GM12801 (cell line): ENCODE measurements around the gene MAP2.

Experiments
- TF ChIP-seq, protein P1 (sequence below): IDR thresholded peaks from one replicate; pipeline ENCODE4 v1.5.1; 2011; ENCODE audit warnings: control low read depth; ENCODE audit not compliant: insufficient read length; ENCODE audit errors: extremely low read depth

Gene MAP2

DNA sequence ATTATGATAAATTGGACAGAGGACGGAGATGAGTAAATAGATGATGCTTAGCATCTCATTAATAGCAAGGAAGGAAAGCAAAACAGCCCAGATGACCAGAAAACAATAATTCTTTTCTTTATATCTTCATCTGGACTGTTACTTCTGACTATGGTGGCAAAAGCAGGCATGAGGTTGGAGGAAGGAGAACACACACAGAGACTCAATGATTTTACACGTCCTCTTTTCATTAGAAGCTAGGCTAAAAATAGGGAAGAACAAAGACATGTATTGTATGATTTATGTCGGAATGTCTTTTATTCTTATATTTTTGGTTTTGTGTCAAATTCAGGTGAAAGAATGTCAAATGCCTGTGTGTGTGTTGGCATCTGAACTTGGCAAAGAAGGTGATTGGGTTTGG is 137.1 kb downstream of the MAP2 start:
- TF ChIP-seq, protein P1, sequence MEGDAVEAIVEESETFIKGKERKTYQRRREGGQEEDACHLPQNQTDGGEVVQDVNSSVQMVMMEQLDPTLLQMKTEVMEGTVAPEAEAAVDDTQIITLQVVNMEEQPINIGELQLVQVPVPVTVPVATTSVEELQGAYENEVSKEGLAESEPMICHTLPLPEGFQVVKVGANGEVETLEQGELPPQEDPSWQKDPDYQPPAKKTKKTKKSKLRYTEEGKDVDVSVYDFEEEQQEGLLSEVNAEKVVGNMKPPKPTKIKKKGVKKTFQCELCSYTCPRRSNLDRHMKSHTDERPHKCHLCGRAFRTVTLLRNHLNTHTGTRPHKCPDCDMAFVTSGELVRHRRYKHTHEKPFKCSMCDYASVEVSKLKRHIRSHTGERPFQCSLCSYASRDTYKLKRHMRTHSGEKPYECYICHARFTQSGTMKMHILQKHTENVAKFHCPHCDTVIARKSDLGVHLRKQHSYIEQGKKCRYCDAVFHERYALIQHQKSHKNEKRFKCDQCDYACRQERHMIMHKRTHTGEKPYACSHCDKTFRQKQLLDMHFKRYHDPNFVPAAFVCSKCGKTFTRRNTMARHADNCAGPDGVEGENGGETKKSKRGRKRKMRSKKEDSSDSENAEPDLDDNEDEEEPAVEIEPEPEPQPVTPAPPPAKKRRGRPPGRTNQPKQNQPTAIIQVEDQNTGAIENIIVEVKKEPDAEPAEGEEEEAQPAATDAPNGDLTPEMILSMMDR, result no peak

DNA sequence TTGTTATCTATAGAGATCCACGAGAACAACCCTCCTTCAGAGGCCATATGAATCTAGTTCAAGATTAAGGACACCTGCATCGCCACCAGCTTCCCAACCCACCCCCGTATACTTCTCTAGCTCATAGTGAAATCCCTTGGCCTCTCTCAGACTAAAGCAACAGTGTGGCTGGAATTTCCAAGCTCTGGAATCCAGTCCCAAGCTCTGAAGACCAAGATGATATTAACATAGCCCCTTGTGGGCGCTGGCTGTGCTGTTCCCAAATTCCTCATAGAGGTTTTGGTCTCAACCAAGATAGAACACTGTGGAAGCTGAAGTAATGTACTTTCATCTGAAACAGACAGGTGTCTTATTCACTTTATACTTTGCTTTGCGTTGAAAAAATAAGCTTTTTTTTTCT is 139.6 kb downstream of the MAP2 start:
- TF ChIP-seq, protein P1, result no peak

DNA sequence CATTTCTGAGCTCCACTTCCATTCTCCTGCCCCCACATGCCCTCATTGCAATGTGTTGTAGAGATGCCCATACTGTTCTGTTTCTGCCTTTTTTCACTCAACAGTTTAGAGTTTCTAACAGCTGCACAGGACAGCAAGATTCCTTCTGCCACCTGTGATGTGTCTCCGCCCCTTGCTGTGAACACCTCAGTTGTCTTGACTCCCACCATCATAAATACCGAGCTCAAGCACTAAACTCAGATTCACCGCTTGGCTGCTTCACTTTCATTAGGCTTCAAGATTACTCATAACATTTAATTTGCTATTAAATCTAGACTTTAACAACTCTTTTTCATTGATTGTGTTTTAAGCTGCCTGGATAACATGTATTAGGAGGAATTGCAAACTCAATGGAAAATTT is 141.0 kb downstream of the MAP2 start:
- TF ChIP-seq, protein P1, result no peak

DNA sequence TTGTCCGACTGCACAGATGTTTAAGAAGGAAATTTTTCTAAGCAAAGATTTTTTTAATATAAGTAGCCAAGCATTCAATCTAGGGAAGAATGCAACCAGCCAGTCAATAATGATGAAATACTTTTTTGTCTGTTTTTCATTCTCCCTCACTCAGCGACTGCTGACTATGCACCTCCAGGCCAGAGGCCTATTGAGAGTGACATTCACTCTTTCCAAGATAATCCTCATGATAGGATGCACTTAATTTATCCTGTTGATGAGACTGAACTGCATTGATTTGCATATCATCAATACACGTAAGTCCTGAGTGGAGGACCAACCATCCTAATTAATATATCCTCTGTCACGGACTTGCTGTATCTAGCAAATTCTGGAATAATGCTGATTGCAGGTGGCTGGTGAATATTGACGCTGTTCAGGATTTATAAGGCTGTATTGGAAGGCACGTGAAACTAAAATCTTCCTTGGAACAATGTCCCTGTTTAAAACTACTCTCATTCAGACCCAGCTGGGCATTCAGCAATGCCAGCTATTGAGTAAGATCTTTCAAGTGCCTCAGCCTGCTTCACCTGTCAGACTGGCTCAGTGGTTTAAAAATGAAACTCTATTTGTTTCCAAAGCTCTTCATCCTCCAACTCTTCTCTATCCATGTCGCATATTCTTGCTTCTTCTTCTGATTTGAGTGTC is 142.2 kb downstream of the MAP2 start:
- TF ChIP-seq, protein P1, result no peak

DNA sequence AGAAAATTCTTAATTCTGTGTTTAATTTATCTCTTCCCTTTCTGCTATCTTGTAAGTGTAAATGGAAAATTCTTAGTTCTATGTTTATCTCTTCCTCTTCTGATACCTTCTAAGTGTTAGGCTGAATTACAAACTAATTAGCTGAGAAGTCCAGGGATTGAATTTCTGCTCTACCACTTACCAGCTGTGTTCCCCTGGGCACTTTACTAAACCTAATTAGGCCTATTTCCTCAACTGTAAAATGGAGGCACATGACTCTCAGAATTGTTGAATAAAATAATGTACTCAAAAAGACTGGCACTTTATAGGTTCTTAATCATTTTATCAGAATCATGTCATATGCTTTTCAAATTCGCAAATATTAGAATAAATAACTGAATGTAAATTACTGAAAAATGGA is 146.3 kb downstream of the MAP2 start:
- TF ChIP-seq, protein P1, result no peak

DNA sequence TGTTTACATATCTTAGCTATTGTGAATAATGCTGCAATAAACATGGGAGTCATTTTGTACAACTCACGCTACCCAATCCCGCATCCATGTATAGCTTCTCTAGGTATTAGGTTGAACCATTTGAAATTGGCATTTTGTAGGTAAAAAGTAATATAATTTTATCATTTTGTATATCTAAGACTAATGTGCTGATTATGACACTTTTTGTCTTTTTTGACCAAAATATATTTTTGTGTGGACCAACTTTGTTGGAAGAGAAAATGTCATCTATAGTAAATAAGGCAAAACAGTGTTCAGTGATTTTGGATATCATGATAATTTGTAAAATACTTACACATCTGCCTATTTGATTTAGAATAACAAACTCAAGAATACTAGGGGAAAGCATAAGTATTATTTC is 150.7 kb downstream of the MAP2 start:
- TF ChIP-seq, protein P1, result no peak

DNA sequence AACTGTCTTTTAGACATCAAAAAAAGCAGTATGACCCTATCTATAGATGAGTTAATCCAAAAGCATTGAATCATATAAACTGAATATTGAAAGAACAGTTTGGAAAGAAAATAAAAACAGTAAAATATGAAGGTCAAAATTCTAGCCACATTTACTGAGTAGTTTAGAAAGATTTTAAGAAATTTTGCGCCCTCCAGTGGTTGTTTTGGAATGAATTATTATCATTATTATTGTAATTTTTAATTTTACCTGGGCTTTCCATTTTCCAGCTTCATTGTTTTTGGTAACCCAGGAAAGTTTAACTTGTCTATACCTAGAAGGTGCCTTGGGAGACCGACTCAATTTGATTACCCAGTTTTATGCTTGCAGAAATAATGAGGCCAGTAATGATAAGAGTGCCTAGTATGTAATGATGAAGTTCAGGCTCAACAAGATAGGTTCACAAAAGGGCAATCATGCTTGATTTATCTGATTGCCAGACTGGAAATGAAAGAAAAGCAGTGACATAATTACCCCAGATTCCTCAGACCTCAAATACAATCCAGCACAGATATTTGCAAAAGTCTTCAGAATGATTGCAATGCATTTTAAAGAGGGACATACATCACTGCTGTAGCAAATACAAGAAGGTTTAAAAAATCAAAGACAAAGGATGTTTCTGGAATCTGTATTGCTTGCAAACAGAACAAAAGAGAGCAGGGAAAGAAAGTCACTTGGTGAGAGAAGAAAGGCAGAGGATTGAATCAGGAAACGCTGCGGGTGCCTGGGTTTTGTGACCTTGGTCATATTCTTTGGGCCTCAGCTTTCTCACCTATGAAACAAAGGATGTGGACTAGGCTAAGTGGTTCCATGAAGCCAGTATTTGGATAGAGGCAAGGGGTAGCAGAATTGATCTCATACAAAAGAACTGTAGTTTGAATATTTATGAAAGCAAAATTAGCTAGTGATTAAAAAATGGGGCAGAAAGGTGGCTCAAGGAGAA is 153.8 kb downstream of the MAP2 start:
- TF ChIP-seq, protein P1, result no peak
